ENCODE results near the gene PPFIA2. TPM values are rescaled to one million over a fixed set of nuclear protein-coding genes. Genes with fewer than 3 reads are reported as not detected.
A peak's percentile ranks its signal among the peaks of the same experiment; 100 is the strongest.

Gene PPFIA2
- total and polyA plus RNA-seq, 10 of the 15 experiments (the other 5 are each of a cell fraction or from before 2014, with no cell fraction given), result 0.06 to 0.39 (median 0.18) TPM; not detected in 6

- TF ChIP-seq MYB (IDR thresholded peaks at IDR 0.05; ENCODE audit: borderline replicate concordance, low read depth, low read length), result no peak
- TF ChIP-seq YY1 (IDR thresholded peaks at IDR 0.05; ENCODE audit: low read depth, low read length), result no peak
Measured at GRCh38 chr12:81615026-81615588, 144.0 kb downstream of the PPFIA2 start (continued).

GRCh38 chr12:81610955-81611889, 147.9 kb downstream of the PPFIA2 start:
- peak; percentile 98 for ATAC-seq
- no peak for DNase-seq (ENCODE audit: low read depth, low spot score)
- in situ Hi-C loops (cut with MboI), result no loop called here

More at GRCh38 chr12:81610955-81611889, 147.9 kb downstream of the PPFIA2 start:
- TF ChIP-seq HSF1 (IDR thresholded peaks at IDR 0.05; ENCODE audit: low read depth, low read length) (no peak), CREM (IDR thresholded peaks at IDR 0.05; ENCODE audit: low read depth) (no peak), RAD51 (IDR thresholded peaks at IDR 0.05) (no peak), TCF7 (IDR thresholded peaks at IDR 0.05; ENCODE audit: borderline replicate concordance) (no peak), TARDBP (IDR thresholded peaks at IDR 0.05; ENCODE audit: borderline replicate concordance) (no peak), NBN (IDR thresholded peaks at IDR 0.05) (no peak), ZNF217 (IDR thresholded peaks at IDR 0.05) (no peak), CTCF (IDR thresholded peaks at IDR 0.05 in 2 of 3, conservative IDR thresholded peaks at IDR 0.05 in 1 of 3; ENCODE audit: control insufficient read depth in 2 of 3, extremely low read depth in 1 of 3, insufficient read depth in 1 of 3, low read depth in 3 of 3, low read length in 3 of 3) (peak; percentile 34 to 57 (median 54); a peak in 4 of 6 replicates), ATF2 (IDR thresholded peaks at IDR 0.05; ENCODE audit: low read length) (no peak), RAD21 (IDR thresholded peaks at IDR 0.05; ENCODE audit: insufficient read depth, low read depth, low read length) (0 out of 2 replicates have a peak, but pooled peaks have one; percentile 19), IKZF1 (conservative IDR thresholded peaks at IDR 0.05) (no peak)
- Histone ChIP-seq H3K36me3 (ENCODE audit: control insufficient read depth in 2 of 2, insufficient read depth in 2 of 2, low read length in 1 of 2) (no peaks in the 10 kb centered on the region), H4K20me1 (ENCODE audit: control insufficient read depth, insufficient read depth) (no peaks in the 10 kb centered on the region), H3K9me3 (replicated peaks; ENCODE audit: control insufficient read depth, insufficient read depth, low read length) (no peaks in the 10 kb centered on the region), H3K9ac (ENCODE audit: control insufficient read depth, insufficient read depth, low read length) (no peak overlapping the region), H2AFZ (ENCODE audit: control insufficient read depth, low read depth, low read length) (no peak overlapping the region), H3K4me1 (ENCODE audit: control insufficient read depth, insufficient read depth, low read length) (no peaks in the 10 kb centered on the region), H3K4me3 (no peak overlapping the region), H3K27ac (ENCODE audit: control insufficient read depth, insufficient read depth) (no peak overlapping the region), H3K4me2 (ENCODE audit: control insufficient read depth, insufficient read depth) (no peak overlapping the region), H3K79me2 (ENCODE audit: control insufficient read depth, insufficient read depth, low read length) (no peaks in the 10 kb centered on the region), H3K27me3 (replicated peaks in 1 of 2; ENCODE audit: control insufficient read depth in 2 of 2, insufficient read depth in 2 of 2, low read length in 1 of 2) (no peaks in the 10 kb centered on the region)
- RAD21 ChIA-PET (ENCODE audit: unreplicated experiment), result interaction anchor here (0.7 to 2.1 kb wide), 8 partner anchors 10 to 747 kb away, joined by 3 to 8 read pairs (median 3); partner anchors contain the start of genes CCDC59 and METTL25
- SMC1A ChIA-PET (ENCODE audit: uncharacterized antibody, unreplicated experiment), result interaction anchor here (1.3 to 1.6 kb wide), 3 partner anchors 22 to 756 kb away, joined by 3 to 4 read pairs (median 3); no protein-coding TSS in a partner anchor
- intact Hi-C loops (cut with micrococcal nuclease; ENCODE audit: unreplicated experiment), result no loop called here
- BruUV-seq (replicated peaks), result no TSS peak
- CTCF ChIA-PET, result interaction anchor here (0.5 to 3.9 kb wide), 19 partner anchors 10 to 749 kb away, joined by 3 to 27 read pairs (median 4); partner anchors contain the start of genes CCDC59 and METTL25
- 26% methylated on average over 18 of the region's 18 CpGs for WGBS (ENCODE audit: insufficient coverage, insufficient replicate concordance, low lambda C conversion rate, missing lambda C conversion rate)
- POLR2A ChIA-PET, result interaction anchor here (1.1 kb wide), 1 partner anchor 9 kb away, joined by 3 read pairs; no protein-coding TSS in a partner anchor
- no peak for FAIRE-seq

All from GM12878 (cell line).